ENCODE results near the gene CAVIN2. TPM values are rescaled to one million over a fixed set of nuclear protein-coding genes. Genes with fewer than 3 reads are reported as not detected.

The CAVIN2 gene
- total RNA-seq, 2 experiments from 2014 or later, result 0.10 TPM; not detected in 1

DNA sequence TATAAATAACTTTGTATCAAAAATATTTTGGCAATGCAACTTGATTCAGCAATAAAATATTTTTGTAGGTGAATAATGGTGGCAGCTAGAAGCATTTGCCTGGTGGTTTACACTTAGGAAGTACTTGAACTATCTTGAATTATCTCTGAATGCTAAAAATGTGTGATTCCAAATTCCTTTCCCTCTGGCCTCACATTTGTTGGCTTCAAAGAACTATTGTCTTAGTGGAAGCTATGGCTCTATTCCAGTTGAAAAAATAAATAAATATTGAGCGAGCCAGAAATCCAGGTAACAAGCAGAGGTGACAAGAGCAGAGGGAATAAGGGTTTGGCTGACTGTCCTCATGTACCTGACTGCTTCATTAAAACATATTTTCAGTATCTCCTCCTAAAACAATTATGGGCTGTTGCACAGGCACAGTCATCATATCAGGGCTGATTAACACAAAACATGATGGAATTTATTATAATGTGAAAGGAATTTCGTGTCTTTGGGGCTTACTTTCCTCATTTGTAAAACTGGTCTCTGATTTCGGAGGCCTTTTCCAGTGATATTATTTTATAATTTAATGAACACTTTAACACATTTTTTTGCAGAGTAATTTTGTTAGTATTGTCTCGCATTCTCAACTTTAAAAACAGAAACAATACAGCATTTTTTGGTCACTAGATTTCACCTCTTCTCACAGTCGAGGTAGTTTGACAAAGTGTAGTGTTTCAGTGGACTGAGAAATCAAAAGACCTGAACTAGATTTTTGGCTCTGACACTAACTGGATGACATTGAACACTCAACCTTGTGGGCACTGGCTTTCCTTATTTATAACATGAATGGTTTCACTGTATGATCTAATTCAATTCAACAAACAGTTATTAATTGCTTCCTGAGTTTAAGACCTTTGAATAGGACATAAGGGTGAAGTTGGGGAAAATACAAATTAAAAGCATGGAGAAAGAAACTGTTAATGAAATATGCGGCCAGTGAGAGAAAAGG lies 7.8 kb upstream of the CAVIN2 start:
- Histone ChIP-seq H3K36me3 (ENCODE audit: insufficient read depth, low read length) (no peaks in the 10 kb centered on the region), H4K20me1 (ENCODE audit: insufficient read depth, low read length) (no peaks in the 10 kb centered on the region), H3K4me1 (ENCODE audit: insufficient read depth, low read length, poor library complexity, severe bottlenecking) (no peaks in the 10 kb centered on the region), H2AFZ (ENCODE audit: low read length) (no peak overlapping the region), H3K4me3 (ENCODE audit: low read depth, low read length, poor library complexity, severe bottlenecking) (no peak overlapping the region), H3K9me3 (ENCODE audit: low read length) (no peaks in the 10 kb centered on the region), H3K79me2 (ENCODE audit: insufficient read depth, low read depth, low read length) (no peaks in the 10 kb centered on the region), H3K4me2 (ENCODE audit: low read length) (no peak overlapping the region), H3K9me2 (ENCODE audit: insufficient read depth, low read length) (no peaks in the 10 kb centered on the region), H3K27ac (ENCODE audit: low read depth, low read length, poor library complexity, severe bottlenecking) (no peak overlapping the region)
- TF ChIP-seq EZH2phosphoT487 (IDR thresholded peaks at IDR 0.05; ENCODE audit: borderline replicate concordance, low read depth, low read length), result no peak
- TF ChIP-seq CTCF (conservative IDR thresholded peaks at IDR 0.05; ENCODE audit: low read length), result no peak
- no TSS peak for BruUV-seq (replicated peaks)
- CTCF ChIA-PET (ENCODE audit: unreplicated experiment), result no interaction called here
- no peak for DNase-seq (ENCODE audit: low spot score)
- POLR2A ChIA-PET, result interaction anchor here (0.6 kb wide), 1 partner anchor 133 kb away, joined by 3 read pairs; no protein-coding TSS in a partner anchor
- intact Hi-C loops (cut with micrococcal nuclease; ENCODE audit: unreplicated experiment), result no loop called here

DNA sequence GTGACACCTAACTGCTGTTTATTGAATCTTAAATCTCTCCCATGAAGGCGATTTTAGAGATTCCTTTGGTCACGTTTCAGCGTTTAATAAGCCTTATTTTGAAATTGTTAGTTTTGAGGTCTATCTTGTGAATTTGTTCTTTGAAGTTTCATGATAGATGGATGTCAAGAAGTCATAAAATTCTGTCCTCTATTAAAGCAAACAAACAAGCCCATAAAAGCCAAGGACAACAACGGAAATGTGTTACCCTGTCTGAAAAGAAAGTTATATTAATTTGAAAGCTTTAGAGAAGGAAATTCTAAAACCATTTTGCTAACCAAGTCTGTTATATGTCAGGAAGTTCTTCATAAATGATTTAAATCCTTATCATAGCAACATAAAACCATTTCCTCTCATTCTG lies 7.0 kb upstream of the CAVIN2 start:
- Histone ChIP-seq H2AFZ (ENCODE audit: low read length) (no peak overlapping the region), H3K27ac (ENCODE audit: low read depth, low read length, poor library complexity, severe bottlenecking) (no peak overlapping the region), H3K36me3 (ENCODE audit: insufficient read depth, low read length) (no peaks in the 10 kb centered on the region), H3K79me2 (ENCODE audit: insufficient read depth, low read depth, low read length) (no peaks in the 10 kb centered on the region), H3K4me1 (ENCODE audit: insufficient read depth, low read length, poor library complexity, severe bottlenecking) (no peaks in the 10 kb centered on the region), H3K9me3 (ENCODE audit: low read length) (no peaks in the 10 kb centered on the region), H3K4me2 (ENCODE audit: low read length) (no peak overlapping the region), H3K9me2 (ENCODE audit: insufficient read depth, low read length) (no peaks in the 10 kb centered on the region), H4K20me1 (ENCODE audit: insufficient read depth, low read length) (no peaks in the 10 kb centered on the region), H3K4me3 (ENCODE audit: low read depth, low read length, poor library complexity, severe bottlenecking) (no peak overlapping the region)
- POLR2A ChIA-PET, result no interaction called here
- TF ChIP-seq CTCF (conservative IDR thresholded peaks at IDR 0.05; ENCODE audit: low read length) (no peak), EZH2phosphoT487 (IDR thresholded peaks at IDR 0.05; ENCODE audit: borderline replicate concordance, low read depth, low read length) (no peak)
- BruUV-seq (replicated peaks), result no TSS peak
- intact Hi-C loops (cut with micrococcal nuclease; ENCODE audit: unreplicated experiment), result no loop called here
- no peak for DNase-seq (ENCODE audit: low spot score)
- CTCF ChIA-PET (ENCODE audit: unreplicated experiment), result no interaction called here

GRCh38 chr2:191851158-191851557 lies 4.3 kb upstream of the CAVIN2 start:
- BruUV-seq (replicated peaks), result no TSS peak
- intact Hi-C loops (cut with micrococcal nuclease; ENCODE audit: unreplicated experiment), result no loop called here
- H3K4me2 ChIP-seq (ENCODE audit: low read length), result no peak overlapping the region

More at GRCh38 chr2:191851158-191851557, 4.3 kb upstream of the CAVIN2 start:
- Histone ChIP-seq H3K4me1 (ENCODE audit: insufficient read depth, low read length, poor library complexity, severe bottlenecking) (no peaks in the 10 kb centered on the region), H3K9me3 (ENCODE audit: low read length) (no peaks in the 10 kb centered on the region), H4K20me1 (ENCODE audit: insufficient read depth, low read length) (no peaks in the 10 kb centered on the region), H3K9me2 (ENCODE audit: insufficient read depth, low read length) (no peaks in the 10 kb centered on the region), H3K27ac (ENCODE audit: low read depth, low read length, poor library complexity, severe bottlenecking) (no peak overlapping the region), H3K4me3 (ENCODE audit: low read depth, low read length, poor library complexity, severe bottlenecking) (no peak overlapping the region), H3K36me3 (ENCODE audit: insufficient read depth, low read length) (no peaks in the 10 kb centered on the region), H3K79me2 (ENCODE audit: insufficient read depth, low read depth, low read length) (no peaks in the 10 kb centered on the region), H2AFZ (ENCODE audit: low read length) (no peak overlapping the region)
- no peak for DNase-seq (ENCODE audit: low spot score)
- POLR2A ChIA-PET, result no interaction called here
- no peak for TF ChIP-seq CTCF (conservative IDR thresholded peaks at IDR 0.05; ENCODE audit: low read length)
- no peak for TF ChIP-seq EZH2phosphoT487 (IDR thresholded peaks at IDR 0.05; ENCODE audit: borderline replicate concordance, low read depth, low read length)
- CTCF ChIA-PET (ENCODE audit: unreplicated experiment), result no interaction called here

All from OCI-LY7 (cell line).